H1 (cell line): ENCODE data around the gene DNAJC22. TPM values are rescaled to one million over a fixed set of nuclear protein-coding genes. Genes with fewer than 3 reads are reported as not detected.
"Not testable (repeated sequence)": the region's sequence is repeated elsewhere in the genome, so short reads cannot be mapped to it uniquely, and the experiment has no call there.

Experiments used
- CTCF ChIA-PET: fragments of 300-600 bp; sonication (Branson Sonifier 250); formaldehyde crosslinking; loops from one replicate; lab custom pipeline; 2021; ENCODE audit not compliant: partially characterized antibody; lab: Charles Lee
- POLR2A ChIA-PET: fragments of 300-600 bp; sonication (Branson Sonifier 250); formaldehyde crosslinking; loops from one replicate; lab custom pipeline; 2021; ENCODE audit warnings: inconsistent platforms; ENCODE audit not compliant: partially characterized antibody; lab: Charles Lee
- DNase-seq, 2 experiments: peaks; one replicate each; pipeline versions ENCODE4 v3.0.0 to v3.0.0-alpha.2; 2010 to 2022; ENCODE audit warnings: low spot score in 2 of 2, low read depth in 1 of 2, mixed read lengths in 1 of 2
- FAIRE-seq: peaks from 2 replicates; lab custom pipeline; 2011; peaks lifted over from hg19 to GRCh38; lab: Jason Lieb, UNC
- H2AFZ ChIP-seq: 2 replicates; pipeline ENCODE4 v1.8.1; 2012; ENCODE audit warnings: low read length, inconsistent platforms
- H2AK5ac ChIP-seq: 2 replicates; pipeline ENCODE4 v1.6.1; 2013; ENCODE audit warnings: low read depth, low read length
- H2BK120ac ChIP-seq: replicated peaks from 2 replicates; pipeline ENCODE3; 2013; ENCODE audit warnings: low read depth, low read length, inconsistent platforms
- H2BK12ac ChIP-seq: 2 replicates; pipeline ENCODE4 v1.6.1; 2013; ENCODE audit warnings: low read depth, low read length
- H2BK15ac ChIP-seq: 2 replicates; pipeline ENCODE4 v1.6.1; 2013; ENCODE audit warnings: low read length
- H2BK20ac ChIP-seq: 2 replicates; pipeline ENCODE4 v1.6.1; 2013; ENCODE audit warnings: low read length
- H2BK5ac ChIP-seq: 2 replicates; pipeline ENCODE4 v1.6.1; 2013; ENCODE audit warnings: low read depth, low read length
- H3K14ac ChIP-seq: 2 replicates; pipeline ENCODE4 v1.6.1; 2013; ENCODE audit warnings: inconsistent platforms; ENCODE audit not compliant: insufficient read length
- H3K18ac ChIP-seq: 2 replicates; pipeline ENCODE4 v1.6.1; 2013; ENCODE audit warnings: low read length; ENCODE audit errors: extremely low read depth
- H3K23ac ChIP-seq: 2 replicates; pipeline ENCODE4 v1.6.1; 2013; ENCODE audit warnings: inconsistent platforms; ENCODE audit not compliant: insufficient read length
- H3K23me2 ChIP-seq: 2 replicates; pipeline ENCODE4 v1.6.1; 2013; ENCODE audit warnings: low read depth, low read length
- H3K27ac ChIP-seq: 2 replicates; pipeline ENCODE4 v1.6.1; 2011; ENCODE audit warnings: low read depth, low read length, inconsistent platforms
- H3K27me3 ChIP-seq, 4 experiments: replicated peaks in 1 of 4; 1 replicate in 1 of 4; 2 replicates in 3 of 4; pipeline versions ENCODE4 v1.6.1 to v1.8.1; 2011 to 2013; ENCODE audit warnings: low read length in 3 of 4, mild to moderate bottlenecking in 3 of 4, inconsistent platforms in 2 of 4, mixed read lengths in 2 of 4, moderate library complexity in 1 of 4; ENCODE audit not compliant: control insufficient read depth in 3 of 4, insufficient read depth in 3 of 4; ENCODE audit errors: extremely low read depth in 1 of 4
- H3K36me3 ChIP-seq, 4 experiments: 2 replicates each; pipeline versions ENCODE4 v1.6.1 to v1.8.1; 2011 to 2013; ENCODE audit warnings: mild to moderate bottlenecking in 4 of 4, low read length in 3 of 4, moderate library complexity in 2 of 4, control low read depth in 1 of 4, inconsistent platforms in 1 of 4; ENCODE audit not compliant: insufficient read depth in 4 of 4, control insufficient read depth in 2 of 4
- H3K4ac ChIP-seq: replicated peaks from 2 replicates; pipeline ENCODE3; 2013; ENCODE audit warnings: low read length, low read depth, mixed read lengths, inconsistent platforms; ENCODE audit not compliant: insufficient read length
- H3K4me1 ChIP-seq, 4 experiments: replicated peaks in 1 of 4; 1 replicate in 1 of 4; 2 replicates in 3 of 4; pipeline versions ENCODE4 v1.6.1 to v1.8.1; 2011 to 2013; ENCODE audit warnings: low read length in 3 of 4, inconsistent platforms in 2 of 4, mixed read lengths in 1 of 4; ENCODE audit not compliant: insufficient read depth in 4 of 4, control insufficient read depth in 3 of 4
- H3K4me2 ChIP-seq, 2 experiments: 2 replicates each; pipeline versions ENCODE4 v1.6.1 to v1.8.1; 2011 to 2013; ENCODE audit warnings: low read depth in 2 of 2, low read length in 2 of 2, control low read depth in 1 of 2, inconsistent platforms in 1 of 2, mild to moderate bottlenecking in 1 of 2; ENCODE audit not compliant: insufficient read depth in 1 of 2
- H3K4me3 ChIP-seq, 4 experiments: fragments of 200-600, 300-600 bp in 1 of 4; sonication (generic), shearing (Covaris generic), sonication (Bioruptor Twin) in 1 of 4; 2 replicates each; pipeline versions ENCODE4 v1.5.1 to v1.8.1; 2011 to 2016; ENCODE audit warnings: low read length in 4 of 4, low read depth in 3 of 4, control low read depth in 2 of 4, inconsistent platforms in 2 of 4, mild to moderate bottlenecking in 2 of 4, mixed read lengths in 1 of 4, moderate library complexity in 1 of 4; ENCODE audit not compliant: insufficient read depth in 2 of 4; ENCODE audit errors: extremely low read depth in 1 of 4
- H3K56ac ChIP-seq: replicated peaks from 2 replicates; pipeline ENCODE3; 2013; ENCODE audit warnings: low read depth, mild to moderate bottlenecking, mixed read lengths, low read length, inconsistent platforms; ENCODE audit not compliant: insufficient read length
- H3K79me1 ChIP-seq: 2 replicates; pipeline ENCODE4 v1.6.1; 2013; ENCODE audit warnings: low read depth, low read length, control low read depth
- H3K79me2 ChIP-seq, 2 experiments: 2 replicates each; pipeline versions ENCODE4 v1.6.1 to v1.8.1; 2012 to 2013; ENCODE audit warnings: low read length in 2 of 2, mild to moderate bottlenecking in 2 of 2, inconsistent platforms in 1 of 2; ENCODE audit not compliant: insufficient read depth in 2 of 2, control insufficient read depth in 1 of 2
- H3K9ac ChIP-seq, 4 experiments: replicated peaks in 1 of 4; 1 replicate in 1 of 4; 2 replicates in 3 of 4; pipeline versions ENCODE4 v1.6.1 to v1.8.1; 2011 to 2013; ENCODE audit warnings: low read depth in 3 of 4, low read length in 3 of 4, control low read depth in 2 of 4, mild to moderate bottlenecking in 2 of 4, moderate library complexity in 2 of 4, inconsistent platforms in 1 of 4; ENCODE audit errors: extremely low read depth in 1 of 4
- H3K9me3 ChIP-seq, 2 experiments: 2 replicates each; pipeline versions ENCODE4 v1.6.1 to v1.8.1; 2012 to 2013; ENCODE audit warnings: mild to moderate bottlenecking in 2 of 2, moderate library complexity in 2 of 2, control low read depth in 1 of 2, inconsistent platforms in 1 of 2, low read depth in 1 of 2, low read length in 1 of 2, mixed read lengths in 1 of 2; ENCODE audit not compliant: insufficient read depth in 2 of 2
- H4K20me1 ChIP-seq, 2 experiments: replicated peaks in 1 of 2; 2 replicates each; pipeline versions ENCODE3 to v1.8.1; 2011 to 2013; ENCODE audit warnings: inconsistent platforms in 2 of 2, low read length in 2 of 2, mild to moderate bottlenecking in 1 of 2; ENCODE audit not compliant: insufficient read depth in 2 of 2, control insufficient read depth in 1 of 2
- H4K5ac ChIP-seq: 2 replicates; pipeline ENCODE4 v1.6.1; 2013; ENCODE audit warnings: low read length, low read depth, mixed read lengths, inconsistent platforms; ENCODE audit not compliant: insufficient read length
- H4K8ac ChIP-seq: 2 replicates; pipeline ENCODE4 v1.8.0; 2013; ENCODE audit warnings: mild to moderate bottlenecking, moderate library complexity, low read length, inconsistent platforms; ENCODE audit not compliant: insufficient read depth; ENCODE audit errors: extremely low read depth
- H4K91ac ChIP-seq: replicated peaks from 2 replicates; pipeline ENCODE3; 2013; ENCODE audit warnings: low read length, mixed read lengths, inconsistent platforms; ENCODE audit not compliant: insufficient read length
- WGBS, 2 experiments: shearing (Covaris generic) in 1 of 2; methylation state at CpG; one replicate each; pipeline versions ENCODE4 v1.1.6 to v1.1.7; 2013 to 2015; ENCODE audit warnings: low lambda C conversion rate in 2 of 2, mixed read lengths in 2 of 2, inconsistent platforms in 1 of 2, low coverage in 1 of 2, missing lambda C conversion rate in 1 of 2; ENCODE audit not compliant: insufficient replicate concordance in 2 of 2, insufficient coverage in 1 of 2, insufficient read length in 1 of 2; ENCODE audit errors: extremely low coverage in 1 of 2, missing lambda C conversion rate in 1 of 2; 5-methylcytosine and 5-hydroxymethylcytosine counted together
- polyA plus RNA-seq, 7 experiments: library from polyadenylated mRNA; depleted of rRNA in 3 of 7; stranded (reverse) in 5 of 7; unstranded in 2 of 7; fragments of >200 nt in 5 of 7; fragments of 200-250 nt in 2 of 7; gene quantifications; 1 replicate in 5 of 7; 2 replicates in 1 of 7; 4 replicates in 1 of 7; pipeline versions ENCODE4 v1.2.1 to v1.2.3, GENCODE V29; 2011 to 2013; ENCODE audit warnings: missing spikeins in 2 of 7, mixed read lengths in 2 of 7
- total RNA-seq: library from RNA; stranded (reverse); fragmentation: NEBNext Ultra II Directional; extraction: Animal tissue kit (Norgen Biotek cat#: 25700); gene quantifications from 2 replicates; pipeline ENCODE4 v1.2.1, GENCODE V29; 2021

Gene DNAJC22
- total and polyA plus RNA-seq, 2 of the 8 experiments (the other 6 are each of a cell fraction or from before 2014, with no cell fraction given) = 0.20 to 0.39 TPM

- H3K79me1 ChIP-seq, H3K23ac ChIP-seq, H2BK5ac ChIP-seq, H3K56ac ChIP-seq, DNase-seq, H2BK12ac ChIP-seq, H3K9ac ChIP-seq, H3K18ac ChIP-seq, H4K91ac ChIP-seq, H3K4me3 ChIP-seq, H3K14ac ChIP-seq, H4K8ac ChIP-seq, H3K79me2 ChIP-seq, H2BK20ac ChIP-seq, H3K4me2 ChIP-seq, H4K20me1 ChIP-seq, H3K4ac ChIP-seq, FAIRE-seq, H3K23me2 ChIP-seq, H2BK15ac ChIP-seq, H2AK5ac ChIP-seq, H2AFZ ChIP-seq, H3K27ac ChIP-seq, H3K9me3 ChIP-seq, H4K5ac ChIP-seq, H2BK120ac ChIP-seq: not testable (repeated sequence)
- peaks cover 0 to 17% (median 8%) of the 10 kb centered on the region in 4 experiments; a peak in 6 of 7 replicates for H3K4me1 ChIP-seq
- H3K36me3 ChIP-seq = peaks cover 5 to 24% (median 13%) of the 10 kb centered on the region in 4 experiments; a peak in 7 of 8 replicates
- 84% methylated on average over 21 of the region's 21 CpGs; no CpG with 5 or more reads in 1 of the 2 experiments for WGBS, 2 experiments
- ChIA-PET POLR2A (interaction anchor here (1.1 to 6.2 kb wide), 4 partner anchors 9 to 40 kb away, joined by 3 to 37 read pairs (median 20); partner anchors contain the start of gene TROAP), CTCF (interaction anchor here (0.7 to 12.7 kb wide), 6 partner anchors 9 to 240 kb away, joined by 3 to 276 read pairs (median 70); partner anchors contain the start of genes DNAJC22, PRPH and TROAP)
- peaks cover 52 to 71% (median 64%) of the 10 kb centered on the region in 4 experiments for H3K27me3 ChIP-seq
Observed at GRCh38 chr12:49333778-49334177, 12.9 kb upstream of the DNAJC22 start.
